HCT116 (cell line): ENCODE measurements around the gene NFIC. TPM values are rescaled to one million over a fixed set of nuclear protein-coding genes. Genes with fewer than 3 reads are reported as not detected.

Experiments used
- ATAC-seq: fragments of 200-7000 bp; cut with Tn5 transposase; 2 replicates; pipeline ENCODE4 v1.9.1; 2020; ENCODE audit warnings: mild to moderate bottlenecking, moderate library complexity
- BruUV-seq: library from RNA; stranded (reverse); fragments of 400-500 nt; replicated peaks from 2 replicates; lab custom pipeline; 2021; lab: Mats Ljungman, UMichigan
- CTCF ChIA-PET: fragments of 300-600 bp; sonication (Branson Sonifier 250); formaldehyde crosslinking; loops from one replicate; lab custom pipeline; 2021; ENCODE audit warnings: antibody characterized with exemption; lab: Charles Lee
- POLR2A ChIA-PET: fragments of 300-600, 350-600 bp; sonication (Branson Sonifier 250); formaldehyde crosslinking; loops from one replicate; lab custom pipeline; 2021; ENCODE audit warnings: antibody characterized with exemption; lab: Charles Lee
- RAD21 ChIA-PET, 2 experiments: fragments of 300-600 bp; sonication (Branson Sonifier 250); formaldehyde crosslinking; loops; one replicate each; lab custom pipeline; 2023; ENCODE audit warnings: low total read pairs in 2 of 2; ENCODE audit not compliant: uncharacterized antibody in 2 of 2, unreplicated experiment in 2 of 2, low non-redundant PET in 1 of 2; lab: Charles Lee
- DNase-seq: peaks from one replicate; pipeline ENCODE4 v3.0.0-alpha.2; 2010; ENCODE audit warnings: low read depth, low spot score
- H2AFZ ChIP-seq: fragments of 200-600 bp; shearing (Covaris generic), sonication (generic); 2 replicates; pipeline ENCODE4 v1.6.1; 2017; ENCODE audit warnings: low read depth, mixed run types, mixed read lengths, antibody characterized with exemption, low read length; ENCODE audit not compliant: poor library complexity, severe bottlenecking
- H3K27ac ChIP-seq: 2 replicates; pipeline ENCODE4 v1.5.1; 2012; ENCODE audit warnings: low read depth, low read length
- H3K27me3 ChIP-seq: fragments of 200-600 bp; sonication (generic); 2 replicates; pipeline ENCODE4 v1.6.1; 2016; ENCODE audit warnings: mixed run types, low read length, mixed read lengths; ENCODE audit not compliant: insufficient read depth
- H3K36me3 ChIP-seq, 2 experiments: fragments of 200-500 bp in 1 of 2; fragments of 200-600 bp in 1 of 2; sonication (Bioruptor generic) in 1 of 2; sonication (generic) in 1 of 2; 2 replicates each; pipeline versions ENCODE4 v1.5.1 to v1.6.1; 2014 to 2016; ENCODE audit warnings: low read length in 2 of 2, inconsistent platforms in 1 of 2, mixed read lengths in 1 of 2, mixed run types in 1 of 2; ENCODE audit not compliant: insufficient read depth in 2 of 2, control insufficient read depth in 1 of 2
- H3K4me1 ChIP-seq, 2 experiments: fragments of 200-600 bp in 1 of 2; sonication (generic) in 1 of 2; 2 replicates each; pipeline versions ENCODE4 v1.5.1 to v1.6.1; 2012 to 2017; ENCODE audit warnings: low read length in 2 of 2, inconsistent platforms in 1 of 2, mild to moderate bottlenecking in 1 of 2, mixed read lengths in 1 of 2, mixed run types in 1 of 2, moderate library complexity in 1 of 2; ENCODE audit not compliant: insufficient read depth in 2 of 2, control insufficient read depth in 1 of 2
- H3K4me2 ChIP-seq: fragments of 200-600 bp; sonication (generic); 2 replicates; pipeline ENCODE4 v1.6.1; 2017; ENCODE audit warnings: mixed run types, low read length, mixed read lengths
- H3K4me3 ChIP-seq, 2 experiments: fragments of 200-600 bp in 1 of 2; sonication (generic) in 1 of 2; replicated peaks in 1 of 2; 2 replicates each; pipeline ENCODE4 v1.5.1; 2011 to 2016; ENCODE audit warnings: low read length in 2 of 2, control low read depth in 1 of 2, low read depth in 1 of 2, mild to moderate bottlenecking in 1 of 2, mixed read lengths in 1 of 2, mixed run types in 1 of 2
- H3K79me2 ChIP-seq: fragments of 200-600 bp; sonication (generic); 2 replicates; pipeline ENCODE4 v1.6.1; 2017; ENCODE audit warnings: mild to moderate bottlenecking, mixed run types, low read length, moderate library complexity, mixed read lengths; ENCODE audit not compliant: insufficient read depth
- H3K9ac ChIP-seq: fragments of 200-600 bp; sonication (generic); 2 replicates; pipeline ENCODE4 v1.6.1; 2016; ENCODE audit warnings: low read length, mixed read lengths
- H3K9me2 ChIP-seq: fragments of 200-600 bp; sonication (generic), shearing (Covaris generic); 2 replicates; pipeline ENCODE4 v1.6.1; 2017; ENCODE audit warnings: mixed run types, mild to moderate bottlenecking, moderate library complexity; ENCODE audit not compliant: insufficient read depth
- H3K9me3 ChIP-seq, 2 experiments: fragments of 200-500 bp in 1 of 2; fragments of 200-600 bp in 1 of 2; sonication (Bioruptor generic) in 1 of 2; sonication (generic) in 1 of 2; 2 replicates each; pipeline ENCODE4 v1.6.1; 2014 to 2017; ENCODE audit warnings: low read length in 2 of 2, mixed read lengths in 2 of 2, inconsistent platforms in 1 of 2, low read depth in 1 of 2, mild to moderate bottlenecking in 1 of 2, mixed run types in 1 of 2, moderate library complexity in 1 of 2; ENCODE audit not compliant: control insufficient read depth in 1 of 2, insufficient read depth in 1 of 2
- H4K20me1 ChIP-seq: fragments of 200-600 bp; sonication (generic), shearing (Covaris generic); 2 replicates; pipeline ENCODE4 v1.6.1; 2017; ENCODE audit warnings: mixed run types, mild to moderate bottlenecking, moderate library complexity; ENCODE audit not compliant: insufficient read depth
- CBX3 ChIP-seq: IDR thresholded peaks from 2 replicates; pipeline ENCODE4 v1.6.1; 2012; ENCODE audit warnings: low read depth
- CEBPB ChIP-seq: IDR thresholded peaks from 2 replicates; pipeline ENCODE4 v1.6.1; 2012; ENCODE audit warnings: low read depth
- EGR1 ChIP-seq: IDR thresholded peaks from 2 replicates; pipeline ENCODE4 v1.6.1; 2012; ENCODE audit warnings: low read depth
- ELF1 ChIP-seq: IDR thresholded peaks from 2 replicates; pipeline ENCODE4 v1.6.1; 2012; ENCODE audit warnings: low read depth, borderline replicate concordance
- EZH2 ChIP-seq: fragments of 200-600 bp; sonication (generic); IDR thresholded peaks from 2 replicates; pipeline ENCODE4 v1.6.1; 2017; ENCODE audit warnings: antibody characterized with exemption, mixed run types
- EZH2phosphoT487 ChIP-seq: fragments of 200-600 bp; IDR thresholded peaks from 2 replicates; pipeline ENCODE4 v1.6.1; 2018; ENCODE audit warnings: antibody characterized with exemption, borderline replicate concordance
- FOSL1 ChIP-seq: IDR thresholded peaks from 2 replicates; pipeline ENCODE4 v1.6.1; 2012; ENCODE audit warnings: low read depth
- JUND ChIP-seq: IDR thresholded peaks from 2 replicates; pipeline ENCODE4 v1.6.1; 2012
- MAX ChIP-seq: IDR thresholded peaks from 2 replicates; pipeline ENCODE4 v1.6.1; 2012
- POLR2A ChIP-seq: IDR thresholded peaks from 2 replicates; pipeline ENCODE4 v1.7.0; 2011; ENCODE audit warnings: borderline replicate concordance; ENCODE audit not compliant: insufficient read depth, insufficient read length; ENCODE audit errors: extremely low read depth
- RAD21 ChIP-seq: IDR thresholded peaks from 2 replicates; pipeline ENCODE4 v1.6.1; 2012; ENCODE audit warnings: low read depth, mild to moderate bottlenecking
- SP1 ChIP-seq: IDR thresholded peaks from 2 replicates; pipeline ENCODE4 v1.6.1; 2012; ENCODE audit warnings: low read depth
- SRF ChIP-seq: IDR thresholded peaks from 2 replicates; pipeline ENCODE4 v1.6.1; 2012; ENCODE audit warnings: low read depth
- YY1 ChIP-seq: IDR thresholded peaks from 2 replicates; pipeline ENCODE4 v1.6.1; 2011; ENCODE audit warnings: low read length, low read depth, moderate library complexity, mild to moderate bottlenecking; ENCODE audit not compliant: insufficient replicate concordance; ENCODE audit errors: extremely low read depth
- ZFX ChIP-seq: fragments of 450-650 bp; IDR thresholded peaks from 2 replicates; pipeline ENCODE4 v1.6.1; 2017
- intact Hi-C: fragments of 100-400 bp; cut with micrococcal nuclease; formaldehyde crosslinking; loops from 2 replicates; pipeline ENCODE4 v1.10.0; 2022
- total RNA-seq: library from RNA; stranded (reverse); gene quantifications from one replicate; pipeline ENCODE4 v1.2.1, GENCODE V29; 2021; ENCODE audit not compliant: unreplicated experiment
- TF ChIP-seq, protein P1 (sequence below): IDR thresholded peaks from 2 replicates; pipeline ENCODE4 v1.6.1; 2011; ENCODE audit warnings: mild to moderate bottlenecking, low read length, moderate library complexity; ENCODE audit not compliant: insufficient replicate concordance; ENCODE audit errors: extremely low read depth
- TF ChIP-seq, protein P2 (sequence below): IDR thresholded peaks from 2 replicates; pipeline ENCODE4 v1.6.1; 2012
- TF ChIP-seq, protein P3 (sequence below): IDR thresholded peaks from 2 replicates; pipeline ENCODE4 v1.6.1; 2012; ENCODE audit warnings: low read depth

The NFIC gene
- total RNA-seq, 1 experiment from 2014 or later, result 116 TPM

- TF ChIP-seq, protein P1, sequence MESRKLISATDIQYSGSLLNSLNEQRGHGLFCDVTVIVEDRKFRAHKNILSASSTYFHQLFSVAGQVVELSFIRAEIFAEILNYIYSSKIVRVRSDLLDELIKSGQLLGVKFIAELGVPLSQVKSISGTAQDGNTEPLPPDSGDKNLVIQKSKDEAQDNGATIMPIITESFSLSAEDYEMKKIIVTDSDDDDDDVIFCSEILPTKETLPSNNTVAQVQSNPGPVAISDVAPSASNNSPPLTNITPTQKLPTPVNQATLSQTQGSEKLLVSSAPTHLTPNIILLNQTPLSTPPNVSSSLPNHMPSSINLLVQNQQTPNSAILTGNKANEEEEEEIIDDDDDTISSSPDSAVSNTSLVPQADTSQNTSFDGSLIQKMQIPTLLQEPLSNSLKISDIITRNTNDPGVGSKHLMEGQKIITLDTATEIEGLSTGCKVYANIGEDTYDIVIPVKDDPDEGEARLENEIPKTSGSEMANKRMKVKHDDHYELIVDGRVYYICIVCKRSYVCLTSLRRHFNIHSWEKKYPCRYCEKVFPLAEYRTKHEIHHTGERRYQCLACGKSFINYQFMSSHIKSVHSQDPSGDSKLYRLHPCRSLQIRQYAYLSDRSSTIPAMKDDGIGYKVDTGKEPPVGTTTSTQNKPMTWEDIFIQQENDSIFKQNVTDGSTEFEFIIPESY, result no peak
- TF ChIP-seq JUND (no peak), ELF1 (no peak), FOSL1 (no peak)
- TF ChIP-seq, protein P2, sequence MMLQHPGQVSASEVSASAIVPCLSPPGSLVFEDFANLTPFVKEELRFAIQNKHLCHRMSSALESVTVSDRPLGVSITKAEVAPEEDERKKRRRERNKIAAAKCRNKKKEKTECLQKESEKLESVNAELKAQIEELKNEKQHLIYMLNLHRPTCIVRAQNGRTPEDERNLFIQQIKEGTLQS, result no peak
Observed at GRCh38 chr19:3411636-3412035, 45.3 kb downstream of the NFIC start (continued).

- peaks cover 82% of the 10 kb centered on the region for H3K79me2 ChIP-seq
- no peak overlapping the region for H3K9ac ChIP-seq
- no peak overlapping the region for H3K4me3 ChIP-seq
- no peak for DNase-seq
- no peaks in the 10 kb centered on the region for H3K27me3 ChIP-seq
- peaks cover 0 to 3% of the 10 kb centered on the region in 2 experiments; a peak in 1 of 4 replicates for H3K4me1 ChIP-seq
- RAD21 ChIA-PET, result no interaction called here
- POLR2A ChIA-PET, result no interaction called here
- no peaks in the 10 kb centered on the region for H3K9me3 ChIP-seq
- no peaks in the 10 kb centered on the region for H3K9me2 ChIP-seq
- 0 out of 2 replicates have a peak, but pooled peaks cover 5% of the 10 kb centered on the region for H4K20me1 ChIP-seq
- no peak overlapping the region for H2AFZ ChIP-seq
- no peak overlapping the region for H3K4me2 ChIP-seq
- CTCF ChIA-PET, result interaction anchor here (1.1 kb wide), 1 partner anchor 17 kb away, joined by 3 read pairs; no protein-coding TSS in a partner anchor
- H3K27ac ChIP-seq, result no peak overlapping the region
- intact Hi-C loops, result no loop called here
- no peak for ATAC-seq
- H3K36me3 ChIP-seq, result peaks cover 0 to 6% of the 10 kb centered on the region in 2 experiments; a peak in 1 of 4 replicates
- no TSS peak for BruUV-seq
- TF ChIP-seq EZH2phosphoT487 (no peak), SRF (no peak), SP1 (no peak), EZH2 (no peak), EGR1 (no peak), POLR2A (no peak), RAD21 (no peak), FOSL1 (no peak), ELF1 (no peak), ZFX (no peak), MAX (no peak), CEBPB (no peak), YY1 (no peak), JUND (no peak), CBX3 (no peak)
- TF ChIP-seq, protein P3, sequence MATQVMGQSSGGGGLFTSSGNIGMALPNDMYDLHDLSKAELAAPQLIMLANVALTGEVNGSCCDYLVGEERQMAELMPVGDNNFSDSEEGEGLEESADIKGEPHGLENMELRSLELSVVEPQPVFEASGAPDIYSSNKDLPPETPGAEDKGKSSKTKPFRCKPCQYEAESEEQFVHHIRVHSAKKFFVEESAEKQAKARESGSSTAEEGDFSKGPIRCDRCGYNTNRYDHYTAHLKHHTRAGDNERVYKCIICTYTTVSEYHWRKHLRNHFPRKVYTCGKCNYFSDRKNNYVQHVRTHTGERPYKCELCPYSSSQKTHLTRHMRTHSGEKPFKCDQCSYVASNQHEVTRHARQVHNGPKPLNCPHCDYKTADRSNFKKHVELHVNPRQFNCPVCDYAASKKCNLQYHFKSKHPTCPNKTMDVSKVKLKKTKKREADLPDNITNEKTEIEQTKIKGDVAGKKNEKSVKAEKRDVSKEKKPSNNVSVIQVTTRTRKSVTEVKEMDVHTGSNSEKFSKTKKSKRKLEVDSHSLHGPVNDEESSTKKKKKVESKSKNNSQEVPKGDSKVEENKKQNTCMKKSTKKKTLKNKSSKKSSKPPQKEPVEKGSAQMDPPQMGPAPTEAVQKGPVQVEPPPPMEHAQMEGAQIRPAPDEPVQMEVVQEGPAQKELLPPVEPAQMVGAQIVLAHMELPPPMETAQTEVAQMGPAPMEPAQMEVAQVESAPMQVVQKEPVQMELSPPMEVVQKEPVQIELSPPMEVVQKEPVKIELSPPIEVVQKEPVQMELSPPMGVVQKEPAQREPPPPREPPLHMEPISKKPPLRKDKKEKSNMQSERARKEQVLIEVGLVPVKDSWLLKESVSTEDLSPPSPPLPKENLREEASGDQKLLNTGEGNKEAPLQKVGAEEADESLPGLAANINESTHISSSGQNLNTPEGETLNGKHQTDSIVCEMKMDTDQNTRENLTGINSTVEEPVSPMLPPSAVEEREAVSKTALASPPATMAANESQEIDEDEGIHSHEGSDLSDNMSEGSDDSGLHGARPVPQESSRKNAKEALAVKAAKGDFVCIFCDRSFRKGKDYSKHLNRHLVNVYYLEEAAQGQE, result no peak
- TF ChIP-seq, protein P1, result no peak
- TF ChIP-seq, protein P2, result no peak
Observed at GRCh38 chr19:3412066-3412465, 45.7 kb downstream of the NFIC start.
